Stimulated activated CD8-positive, alpha-beta memory T cell treated with anti-CD3 and anti-CD28 coated beads, Interleukin-4, amount 100 ng/mL, for 48 hours (primary cell): Measurements from ENCODE around the gene PLCH2.
"Not testable (repeated sequence)": the region's sequence is repeated elsewhere in the genome, so short reads cannot be mapped to it uniquely, and the experiment has no call there.

ENCODE experiments used
- DNase-seq: peaks from one replicate; pipeline ENCODE4 v3.0.0-alpha.2; 2020

PLCH2 gene

GRCh38 chr1:2443277-2444137, 32.6 kb upstream of the PLCH2 start:
- DNase-seq = peak; percentile 44

- no peak for DNase-seq
These were observed 31.9 kb upstream of the PLCH2 start for GRCh38 chr1:2444138-2444591.

GRCh38 chr1:2445162-2445822, 30.8 kb upstream of the PLCH2 start:
- no peak for DNase-seq

GRCh38 chr1:2445823-2446215, 30.3 kb upstream of the PLCH2 start:
- no peak for DNase-seq

GRCh38 chr1:2446394-2446793, 29.7 kb upstream of the PLCH2 start:
- no peak for DNase-seq

- DNase-seq = no peak
These were observed 29.2 kb upstream of the PLCH2 start for GRCh38 chr1:2446861-2447260.

GRCh38 chr1:2447276-2448097, 28.6 kb upstream of the PLCH2 start:
- DNase-seq = no peak

- DNase-seq = no peak
These were observed 28.0 kb upstream of the PLCH2 start for GRCh38 chr1:2448098-2448445.

- DNase-seq = no peak
These were observed 26.2 kb upstream of the PLCH2 start for GRCh38 chr1:2449636-2450454.

GRCh38 chr1:2451741-2452140, 24.3 kb upstream of the PLCH2 start:
- DNase-seq = no peak

GRCh38 chr1:2452201-2452931, 23.7 kb upstream of the PLCH2 start:
- no peak for DNase-seq

GRCh38 chr1:2452932-2453315, 23.2 kb upstream of the PLCH2 start:
- no peak for DNase-seq

GRCh38 chr1:2454227-2454626, 21.9 kb upstream of the PLCH2 start:
- no peak for DNase-seq

- no peak for DNase-seq
These were observed 20.3 kb upstream of the PLCH2 start for GRCh38 chr1:2455757-2456156.

- DNase-seq = no peak
These were observed 18.6 kb upstream of the PLCH2 start for GRCh38 chr1:2457444-2457843.

- DNase-seq = no peak
These were observed 17.4 kb upstream of the PLCH2 start for GRCh38 chr1:2458687-2459086.

- not testable (repeated sequence) for DNase-seq
These were observed 16.9 kb upstream of the PLCH2 start for GRCh38 chr1:2459102-2459753.

GRCh38 chr1:2459757-2460156, 16.3 kb upstream of the PLCH2 start:
- no peak for DNase-seq

GRCh38 chr1:2460203-2460602, 15.9 kb upstream of the PLCH2 start:
- no peak for DNase-seq

- no peak for DNase-seq
These were observed 14.9 kb upstream of the PLCH2 start for GRCh38 chr1:2460996-2461751.

GRCh38 chr1:2462819-2463218, 13.3 kb upstream of the PLCH2 start:
- no peak for DNase-seq
